ENCODE results near the gene SLC26A6.

SLC26A6 gene

DNA sequence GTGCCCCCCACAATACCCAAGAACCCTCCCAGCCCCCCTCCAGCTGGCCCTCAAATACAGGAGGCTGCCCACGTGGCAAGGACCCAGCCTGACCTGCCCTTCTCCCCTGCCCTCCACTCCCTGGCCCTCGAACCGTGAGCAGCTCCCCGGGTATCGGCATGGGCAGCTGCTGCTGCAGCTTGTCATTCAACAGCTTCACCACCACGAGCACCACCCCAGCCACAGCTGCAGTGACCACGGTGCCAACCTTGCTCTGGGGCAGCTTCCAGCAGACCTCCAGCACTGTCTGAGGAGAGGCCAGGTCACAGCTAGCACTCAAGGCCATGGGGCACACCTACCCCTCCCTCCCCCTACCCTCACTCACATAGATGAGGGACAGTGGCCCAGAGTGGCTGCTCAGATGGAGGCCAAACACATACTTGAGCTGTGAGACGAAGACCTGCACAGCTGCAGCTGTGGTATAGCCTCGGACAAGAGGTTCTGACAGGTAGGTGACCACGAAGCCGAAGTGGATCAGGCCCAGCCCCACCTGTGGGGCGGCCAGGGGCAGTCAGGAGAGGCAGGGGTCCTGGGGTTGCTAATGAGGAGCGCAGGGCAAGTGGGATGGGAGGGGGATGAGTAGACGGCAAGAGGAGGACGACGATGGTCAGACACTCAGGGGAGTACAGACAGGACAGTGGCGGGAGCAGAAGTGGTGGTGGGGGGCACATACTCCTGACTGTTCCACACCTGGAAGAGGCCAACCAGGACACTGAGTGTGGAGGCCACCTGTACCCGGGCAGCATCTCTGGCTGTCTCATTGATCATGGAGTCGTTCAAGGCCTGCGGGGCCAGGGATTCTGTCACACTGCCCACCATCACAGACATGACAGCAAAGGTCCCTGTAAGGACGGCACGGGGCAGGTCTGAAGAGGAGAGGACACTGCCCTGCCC, 3.5 kb downstream of the SLC26A6 start:
- DNase-seq (ENCODE audit: low spot score): no peak

DNA sequence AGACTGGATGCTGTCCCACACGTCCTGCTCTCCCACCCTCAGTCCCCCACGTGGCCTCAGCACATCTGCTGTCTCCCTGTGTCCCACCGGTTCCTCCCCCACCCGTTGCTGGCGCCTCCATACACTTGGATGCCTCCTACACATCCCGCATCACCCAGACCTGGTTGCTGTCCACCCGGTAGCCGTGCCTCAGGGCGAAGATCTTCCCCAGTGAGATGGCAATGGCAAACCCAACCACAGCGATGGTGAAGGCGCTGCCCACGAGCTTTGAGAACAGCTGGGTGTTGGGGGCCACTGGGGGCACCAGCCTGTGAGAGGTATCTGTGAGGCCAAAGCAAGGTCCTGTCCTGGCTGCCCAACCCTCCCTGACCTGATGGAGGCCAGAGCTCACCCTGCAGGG, 4.4 kb downstream of the SLC26A6 start:
- no peak for DNase-seq (ENCODE audit: low spot score)

DNA sequence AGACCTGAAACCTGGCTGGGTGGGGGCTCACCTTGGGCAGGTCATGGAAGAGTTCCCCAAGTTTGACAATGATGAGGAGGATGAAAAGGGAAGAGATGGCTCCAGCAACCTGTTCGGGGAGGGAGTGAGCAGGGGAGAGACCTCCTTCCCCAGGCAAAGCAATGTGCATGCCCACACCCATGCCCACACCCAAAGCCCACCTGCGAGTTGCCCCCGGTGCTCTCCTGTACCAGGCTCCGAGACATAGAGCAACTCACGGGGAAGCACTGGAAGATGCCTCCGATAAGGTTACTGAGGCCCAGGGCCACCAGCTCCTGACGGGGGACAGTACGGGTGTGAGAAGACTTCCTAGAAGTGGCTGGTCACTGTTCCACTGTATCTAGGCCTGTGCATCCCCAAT, 4.9 kb downstream of the SLC26A6 start:
- DNase-seq (ENCODE audit: low spot score): no peak

DNA sequence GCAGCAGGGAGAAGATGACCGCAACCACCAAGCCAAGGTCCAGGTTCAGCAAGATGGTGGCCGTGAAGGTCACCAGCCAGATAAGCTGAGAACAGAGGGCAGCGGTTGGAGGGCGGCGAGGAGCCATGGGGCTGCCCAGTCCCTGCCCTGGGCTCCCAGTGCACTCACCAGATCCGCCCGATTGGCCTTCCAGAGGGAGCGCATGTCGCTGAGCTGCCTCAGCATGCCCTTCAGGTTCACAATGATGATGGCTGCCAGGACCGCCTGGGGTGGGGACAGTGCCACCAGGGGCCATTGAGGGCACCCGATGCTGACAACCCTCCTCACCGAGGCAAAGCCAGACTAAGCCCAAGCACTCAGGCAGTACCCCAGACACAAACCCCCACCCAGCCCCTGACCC, 5.4 kb downstream of the SLC26A6 start:
- no peak for DNase-seq (ENCODE audit: low spot score)

DNA sequence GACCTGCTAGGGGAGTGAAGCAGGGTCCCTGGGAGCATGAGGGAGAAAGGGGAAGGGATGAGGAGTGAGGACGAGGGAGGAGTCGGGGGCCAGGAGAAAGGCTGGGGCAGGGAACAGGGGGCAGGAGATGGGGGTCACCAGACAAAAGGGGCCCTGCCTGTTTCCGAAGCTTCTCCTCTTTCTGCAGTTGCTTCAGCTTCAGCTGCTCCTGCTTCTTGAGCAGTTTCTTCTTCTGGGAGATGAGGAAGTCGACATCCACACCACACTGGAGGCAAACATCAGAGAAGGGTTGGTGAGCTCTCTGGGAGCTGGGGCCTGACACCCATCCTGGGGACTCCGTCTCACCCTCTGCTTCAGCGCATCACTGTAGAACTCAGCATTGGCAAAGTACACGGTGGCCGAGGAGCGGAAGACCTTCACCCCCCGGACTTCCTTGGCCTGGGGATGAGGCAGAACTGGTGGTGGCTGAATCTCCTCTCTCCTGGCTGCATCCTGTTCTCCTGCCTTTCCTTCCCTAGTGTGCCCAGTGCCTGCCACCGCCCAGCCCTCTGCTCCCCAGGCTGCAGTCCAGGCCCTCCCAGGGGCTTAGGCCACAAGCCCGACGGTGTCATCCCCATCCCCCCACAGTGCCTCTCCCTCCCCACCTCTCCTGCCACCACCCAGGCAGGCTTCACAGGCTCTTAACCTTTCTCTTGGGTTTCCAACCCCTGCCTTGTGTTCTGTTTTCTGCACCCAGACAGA, 6.8 kb downstream of the SLC26A6 start:
- no peak for DNase-seq (ENCODE audit: low spot score)

- no peak for DNase-seq (ENCODE audit: low spot score)
Measured at GRCh38 chr3:48625600-48625999, 9.7 kb downstream of the SLC26A6 start.

DNA sequence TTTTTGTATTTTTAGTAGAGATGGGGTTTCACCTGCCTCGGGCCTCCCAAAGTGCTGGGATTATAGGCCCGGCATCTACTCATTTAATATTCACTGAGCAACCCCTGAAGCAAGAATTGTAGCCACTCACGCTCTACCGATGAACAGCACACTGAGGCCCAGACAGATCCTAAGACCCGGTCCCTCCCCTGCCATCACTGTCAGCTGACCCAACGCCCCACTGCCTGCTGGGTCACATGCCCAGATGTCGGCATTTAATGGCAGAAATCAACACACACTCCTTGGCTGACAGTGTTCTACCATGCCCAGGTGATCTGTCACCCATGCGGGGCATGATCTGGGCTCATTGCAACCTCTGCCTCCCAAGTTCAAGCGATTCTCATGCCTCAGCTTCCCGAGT, 10.5 kb downstream of the SLC26A6 start:
- DNase-seq (ENCODE audit: low spot score): no peak

- DNase-seq (ENCODE audit: low spot score): no peak
Measured at GRCh38 chr3:48623851-48624547, 11.3 kb downstream of the SLC26A6 start.

GRCh38 chr3:48621461-48621869, 13.8 kb downstream of the SLC26A6 start, which contains the start of gene TMEM89:
TSS of gene TMEM89 (minus strand) at chr3:48621769. CDS start at chr3:48621756, 13 bp downstream.
- no peak for DNase-seq (ENCODE audit: low spot score)

DNA sequence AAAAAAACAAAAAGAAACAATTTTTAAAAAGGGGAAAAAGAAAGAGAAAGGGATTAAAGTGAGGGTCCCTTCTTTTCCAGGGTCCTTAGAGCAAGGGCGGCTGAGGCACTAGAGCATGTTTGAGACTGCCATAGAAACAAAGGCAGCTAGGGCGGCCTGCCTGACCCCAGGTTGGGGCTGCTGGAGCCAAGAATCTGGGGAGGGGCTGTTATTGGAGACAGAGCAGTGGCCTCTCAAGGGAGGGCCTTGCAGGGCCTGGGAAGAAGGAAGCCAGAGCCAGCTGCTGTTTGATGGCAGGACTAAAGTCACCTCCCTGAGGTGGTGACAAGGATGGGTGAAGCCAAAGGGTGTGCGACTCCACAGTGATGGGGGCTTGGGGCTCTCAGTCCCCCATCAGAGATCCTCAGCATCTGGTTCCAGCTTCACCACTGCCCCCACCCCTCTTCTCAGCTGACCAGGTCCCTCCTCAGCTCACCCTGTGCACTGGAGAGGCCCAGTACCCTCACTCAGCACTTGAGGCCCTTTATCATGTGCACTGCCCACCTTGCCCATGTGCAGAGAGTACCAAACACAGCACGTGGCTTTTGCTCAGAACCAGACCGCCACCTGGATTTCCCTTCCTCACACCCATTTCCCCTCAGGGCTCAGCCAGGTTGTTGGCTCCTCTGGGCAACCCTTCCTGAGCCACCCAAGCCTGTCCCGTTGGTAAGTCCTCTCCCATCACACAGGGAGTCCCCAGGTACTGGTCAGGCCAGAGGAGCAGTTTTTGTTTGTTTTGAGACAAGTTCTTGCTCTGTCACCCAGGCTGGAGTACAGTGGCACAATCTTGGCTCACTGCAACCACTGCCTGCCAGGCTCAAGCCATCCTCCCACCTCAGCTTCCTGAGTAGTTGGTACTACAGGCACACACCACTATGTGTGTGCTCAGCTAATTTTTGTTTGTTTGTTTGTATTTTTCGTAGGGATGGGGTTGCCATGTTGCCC, 15.4 kb downstream of the SLC26A6 start:
- DNase-seq (ENCODE audit: low spot score): no peak

DNA sequence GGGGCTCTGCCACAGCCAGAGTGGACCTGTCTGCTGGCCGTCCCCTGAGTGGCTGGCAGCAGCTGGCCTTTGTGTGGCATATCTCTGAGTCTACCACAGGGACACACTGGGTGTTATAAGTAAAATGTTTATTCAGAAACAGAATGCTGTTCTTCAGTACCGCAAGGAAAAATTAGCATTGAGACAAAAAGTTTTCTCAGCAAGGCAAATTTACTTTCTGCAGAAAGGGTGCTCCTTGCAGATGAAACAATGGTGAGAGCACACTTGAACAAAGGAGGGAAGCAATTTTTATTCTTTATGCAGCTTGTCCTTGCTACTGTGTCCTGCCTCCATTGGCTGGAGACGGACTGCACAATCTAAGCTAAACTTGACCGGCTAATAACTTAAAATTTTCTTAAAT, 17.7 kb downstream of the SLC26A6 start:
- no peak for DNase-seq (ENCODE audit: low spot score)

DNA sequence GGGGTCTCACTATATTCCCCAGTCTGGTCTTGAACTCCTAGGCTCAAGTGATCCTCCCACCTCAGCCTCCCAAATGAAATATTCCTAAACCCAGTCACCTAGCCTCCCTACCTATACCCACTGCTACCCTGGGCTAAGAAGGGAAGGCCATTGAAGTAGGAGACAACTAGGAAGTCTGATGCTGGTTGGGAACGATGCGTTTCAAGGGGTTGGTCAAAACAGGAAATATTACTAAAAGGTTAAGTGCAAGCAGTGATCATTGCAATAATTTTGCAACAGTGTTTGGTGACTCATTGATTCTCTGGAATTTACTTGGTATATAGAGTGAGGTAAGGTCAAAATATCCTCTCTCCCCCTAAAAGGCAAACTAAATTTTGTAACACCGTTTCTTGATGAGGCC, 21.2 kb downstream of the SLC26A6 start:
- no peak for DNase-seq (ENCODE audit: low spot score)

DNA sequence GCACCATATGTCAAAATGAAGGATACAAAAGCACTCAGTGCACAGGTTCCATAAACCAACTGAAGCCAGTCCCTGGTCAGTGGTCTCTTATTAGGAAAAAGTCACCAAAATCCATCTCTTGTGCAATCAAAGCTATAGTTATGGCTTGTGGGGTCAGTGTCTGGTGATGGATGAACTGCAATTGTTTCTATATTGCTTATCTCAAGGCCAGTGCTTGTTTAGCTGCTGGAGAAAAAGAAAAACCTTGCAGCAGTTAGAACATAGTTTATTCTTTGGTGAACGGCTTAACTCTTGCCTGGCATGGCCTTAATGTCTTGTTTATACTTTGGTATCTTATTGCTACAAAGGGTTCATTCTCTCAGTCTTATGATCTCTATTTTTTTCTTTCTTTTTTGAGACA, 23.0 kb downstream of the SLC26A6 start:
- no peak for DNase-seq (ENCODE audit: low spot score)

DNA sequence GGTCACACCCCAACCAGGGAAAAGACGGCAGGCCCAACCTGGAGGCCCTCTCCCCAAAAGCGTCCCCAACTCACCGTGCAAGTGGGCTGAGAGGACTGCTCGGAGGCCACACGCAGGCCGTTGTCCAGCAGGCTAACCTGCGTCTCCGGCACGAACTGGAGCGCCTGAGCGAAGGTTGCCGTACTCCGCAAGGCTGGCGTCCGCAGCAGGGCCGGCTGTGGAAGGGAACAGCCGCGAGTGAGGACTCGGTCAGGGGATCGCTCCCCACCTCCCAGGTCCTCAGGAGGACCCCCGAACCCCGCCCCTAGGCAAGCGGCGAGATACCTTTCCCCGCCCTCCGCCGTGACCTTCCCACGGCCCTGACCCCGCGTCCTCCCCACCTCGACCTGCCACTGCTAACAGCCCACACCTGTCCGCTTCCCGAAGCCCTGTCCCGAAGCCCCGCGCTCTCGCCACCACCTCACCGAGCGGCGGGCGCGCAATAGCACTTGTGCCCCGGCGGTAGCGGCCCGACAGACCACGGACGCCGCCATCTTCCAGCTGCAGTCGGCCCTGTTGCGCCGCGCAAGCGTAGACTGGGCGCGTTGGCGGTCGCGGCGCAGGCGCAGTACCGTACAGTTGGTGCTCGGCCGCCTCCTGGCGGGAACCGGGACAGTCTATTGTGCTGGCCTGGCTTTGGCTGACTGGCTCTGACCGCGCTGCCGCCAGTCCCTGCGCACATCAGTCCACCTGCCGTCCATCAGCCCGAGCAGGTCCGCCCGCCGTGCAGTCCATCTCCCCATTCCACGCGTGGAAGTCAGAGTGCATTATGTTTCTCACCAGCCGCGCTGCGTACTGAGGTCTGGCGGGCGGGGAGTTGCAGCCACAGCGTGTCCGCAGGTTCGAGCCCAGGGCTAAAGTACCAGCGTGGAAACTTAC, 25.9 kb downstream of the SLC26A6 start, which contains the start of gene UQCRC1:
Gene UQCRC1, minus strand, starts transcription at position 559 of the 918 bp plus-strand sequence. Its CDS starts 26 bp downstream, at position 533.
- DNase-seq (ENCODE audit: low spot score): peak; percentile 95

- DNase-seq (ENCODE audit: low spot score): no peak
Measured at GRCh38 chr3:48607519-48607918, 27.7 kb downstream of the SLC26A6 start.

DNA sequence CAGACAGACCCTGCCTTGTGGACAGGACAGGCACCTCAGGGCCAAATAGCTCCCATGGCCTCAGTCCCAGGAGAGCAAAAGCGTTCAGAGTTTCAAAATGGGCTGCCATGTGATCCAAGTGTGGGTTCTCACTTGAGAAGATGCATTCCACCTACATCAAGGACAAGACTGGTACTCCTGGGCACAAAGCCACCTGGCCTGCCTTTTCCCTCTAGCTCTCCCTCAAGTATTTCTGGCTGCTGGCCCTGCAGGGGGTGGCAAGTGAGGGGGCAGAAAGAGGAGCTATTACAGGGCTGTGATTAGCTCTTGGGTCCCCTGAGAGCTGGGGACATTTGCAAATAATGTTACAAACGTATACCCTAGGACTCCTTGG, 33.7 kb downstream of the SLC26A6 start:
- DNase-seq (ENCODE audit: low spot score): no peak

DNA sequence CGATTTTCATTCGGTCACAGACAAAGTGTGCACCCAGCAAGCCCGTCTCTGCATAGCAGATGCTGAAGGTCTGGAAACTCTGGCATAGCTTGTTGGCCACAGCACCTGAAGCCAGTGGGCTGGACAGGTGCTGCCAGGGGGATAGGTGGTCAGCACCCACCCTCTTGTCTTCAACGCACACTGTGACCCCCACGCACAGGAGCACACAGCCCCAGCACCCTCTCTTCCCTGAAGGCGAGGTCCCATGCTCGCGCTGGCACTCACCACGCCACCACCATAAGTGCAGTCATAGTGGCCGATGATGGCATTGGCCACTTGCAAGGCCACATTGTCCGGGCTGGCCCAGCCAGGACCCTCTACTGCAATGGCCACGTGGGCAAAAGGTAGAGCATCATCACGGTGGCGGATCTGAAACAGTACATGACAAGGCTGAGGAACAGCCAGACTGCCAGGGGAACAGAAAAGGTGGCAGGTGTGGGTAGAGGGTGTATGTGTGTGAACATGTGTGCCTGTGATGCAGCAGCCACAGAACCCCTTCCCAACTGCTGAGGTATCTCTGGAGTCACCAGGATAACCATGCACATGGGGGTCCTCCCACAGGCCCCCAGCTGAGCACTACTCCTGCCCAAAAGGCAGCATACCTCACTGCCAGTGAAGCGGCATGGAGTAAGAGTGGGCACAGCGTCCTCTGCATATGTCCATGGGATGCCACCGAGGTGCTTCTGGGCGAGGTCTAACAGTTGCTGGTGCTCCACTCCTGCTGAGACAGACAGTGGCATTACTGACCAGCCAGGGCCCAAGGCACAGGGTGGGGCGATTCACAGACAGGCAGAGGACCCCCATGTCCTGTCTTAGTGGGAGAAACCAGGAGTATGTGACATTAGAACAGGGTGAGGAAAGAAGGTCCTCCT, 34.3 kb downstream of the SLC26A6 start:
- DNase-seq (ENCODE audit: low spot score): no peak

- DNase-seq (ENCODE audit: low spot score): no peak
Measured at GRCh38 chr3:48599509-48600285, 35.6 kb downstream of the SLC26A6 start.
